ENCODE measurements around the gene SULF2.

SULF2 gene

GRCh38 chr20:47740862-47741184 lies 44.5 kb downstream of the SULF2 start:
- TF ChIP-seq, protein P1, sequence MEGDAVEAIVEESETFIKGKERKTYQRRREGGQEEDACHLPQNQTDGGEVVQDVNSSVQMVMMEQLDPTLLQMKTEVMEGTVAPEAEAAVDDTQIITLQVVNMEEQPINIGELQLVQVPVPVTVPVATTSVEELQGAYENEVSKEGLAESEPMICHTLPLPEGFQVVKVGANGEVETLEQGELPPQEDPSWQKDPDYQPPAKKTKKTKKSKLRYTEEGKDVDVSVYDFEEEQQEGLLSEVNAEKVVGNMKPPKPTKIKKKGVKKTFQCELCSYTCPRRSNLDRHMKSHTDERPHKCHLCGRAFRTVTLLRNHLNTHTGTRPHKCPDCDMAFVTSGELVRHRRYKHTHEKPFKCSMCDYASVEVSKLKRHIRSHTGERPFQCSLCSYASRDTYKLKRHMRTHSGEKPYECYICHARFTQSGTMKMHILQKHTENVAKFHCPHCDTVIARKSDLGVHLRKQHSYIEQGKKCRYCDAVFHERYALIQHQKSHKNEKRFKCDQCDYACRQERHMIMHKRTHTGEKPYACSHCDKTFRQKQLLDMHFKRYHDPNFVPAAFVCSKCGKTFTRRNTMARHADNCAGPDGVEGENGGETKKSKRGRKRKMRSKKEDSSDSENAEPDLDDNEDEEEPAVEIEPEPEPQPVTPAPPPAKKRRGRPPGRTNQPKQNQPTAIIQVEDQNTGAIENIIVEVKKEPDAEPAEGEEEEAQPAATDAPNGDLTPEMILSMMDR (conservative IDR thresholded peaks at IDR 0.05; ENCODE audit: low read depth, low read length), result no peak
- no peak for DNase-seq (ENCODE audit: low read depth)
- no peak overlapping the region for H3K4me3 ChIP-seq (ENCODE audit: low read depth, low read length)

GRCh38 chr20:47740121-47740861 lies 45.0 kb downstream of the SULF2 start:
- DNase-seq (ENCODE audit: low read depth), result no peak
- no peak overlapping the region for H3K4me3 ChIP-seq (ENCODE audit: low read depth, low read length)
- TF ChIP-seq, protein P1 (conservative IDR thresholded peaks at IDR 0.05; ENCODE audit: low read depth, low read length), result no peak

- TF ChIP-seq, protein P1 (conservative IDR thresholded peaks at IDR 0.05; ENCODE audit: low read depth, low read length), result no peak
- no peak for DNase-seq (ENCODE audit: low read depth)
- no peak overlapping the region for H3K4me3 ChIP-seq (ENCODE audit: low read depth, low read length)
Measured at GRCh38 chr20:47737923-47738322, 47.4 kb downstream of the SULF2 start.

DNA sequence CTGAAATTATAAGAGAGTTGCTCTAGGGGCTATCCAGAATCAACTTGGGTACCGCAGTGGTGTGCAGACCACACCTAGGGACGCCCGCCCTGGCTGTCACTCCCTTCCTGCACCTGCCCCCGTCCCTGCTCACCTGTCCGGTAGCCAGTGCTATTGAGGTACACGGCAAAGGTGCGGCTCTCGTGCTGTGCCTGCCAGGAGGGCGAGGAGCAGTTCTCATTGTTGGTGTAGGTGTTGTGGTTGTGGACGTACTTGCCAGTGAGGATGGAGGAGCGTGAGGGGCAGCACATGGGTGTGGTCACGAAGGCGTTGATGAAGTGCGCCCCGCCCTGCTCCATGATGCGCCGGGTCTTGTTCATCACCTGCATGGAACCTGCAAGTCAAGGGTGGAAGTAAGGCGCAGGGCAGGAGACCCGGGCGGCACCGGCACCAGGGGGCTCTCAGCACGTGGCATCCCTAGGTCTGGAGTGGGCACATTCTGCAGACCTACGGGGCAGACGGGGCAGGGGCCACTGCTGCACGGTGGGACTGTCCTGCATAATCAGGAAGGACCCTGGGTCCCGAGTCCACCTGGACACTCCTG lies 48.6 kb downstream of the SULF2 start:
- no peak overlapping the region for H3K4me3 ChIP-seq (ENCODE audit: low read depth, low read length)
- TF ChIP-seq, protein P1 (conservative IDR thresholded peaks at IDR 0.05; ENCODE audit: low read depth, low read length), result no peak
- no peak for DNase-seq (ENCODE audit: low read depth)

DNA sequence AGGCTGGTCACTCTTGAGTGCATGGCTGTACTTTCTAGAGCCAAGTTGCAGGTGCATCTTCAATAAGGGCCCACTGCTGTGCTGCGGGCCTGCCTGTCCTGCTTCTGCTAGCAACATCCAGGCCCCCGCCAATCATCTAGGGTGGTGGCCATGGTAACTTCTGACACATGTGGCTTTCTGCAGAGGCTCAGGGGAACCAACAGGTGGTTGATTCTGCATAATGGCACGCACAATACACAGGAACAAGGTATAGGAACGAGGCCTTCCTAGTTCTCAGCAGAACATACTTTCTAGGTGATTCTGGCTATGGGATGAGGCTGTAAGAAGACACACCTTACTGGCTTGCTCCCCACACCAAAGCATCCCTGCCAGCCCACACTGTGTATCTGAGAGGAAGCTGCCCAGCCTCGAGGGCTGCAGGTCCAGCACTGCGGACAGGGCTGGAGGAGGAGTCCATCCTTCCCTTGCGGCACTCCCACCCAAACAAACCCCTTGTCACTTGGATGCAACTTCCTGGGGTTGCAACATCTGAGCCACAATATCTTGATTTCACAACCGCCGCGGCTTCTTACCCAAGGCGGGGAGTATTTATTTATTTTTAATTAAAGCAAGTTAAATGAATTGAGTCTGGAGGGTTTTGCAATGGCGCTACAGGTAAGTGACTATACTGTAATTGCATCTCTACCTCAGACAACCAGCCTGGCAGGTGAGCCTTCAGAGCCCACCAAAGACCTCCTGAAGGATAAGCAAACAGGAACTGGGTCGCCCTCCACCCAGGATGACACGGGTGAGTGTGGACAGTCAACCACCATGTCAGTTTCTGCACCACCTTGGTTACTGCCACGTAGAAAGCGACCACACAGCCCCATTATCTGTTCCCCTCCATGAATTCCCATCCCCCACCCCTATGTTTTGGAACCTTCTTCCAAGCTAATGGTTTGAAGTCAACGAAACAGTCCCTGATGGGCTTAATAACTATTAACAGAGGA lies 49.6 kb downstream of the SULF2 start:
- DNase-seq (ENCODE audit: low read depth), result peak; percentile 37
- TF ChIP-seq, protein P1 (conservative IDR thresholded peaks at IDR 0.05; ENCODE audit: low read depth, low read length), result no peak
- no peak overlapping the region for H3K4me3 ChIP-seq (ENCODE audit: low read depth, low read length)

GRCh38 chr20:47734870-47735269 lies 50.4 kb downstream of the SULF2 start:
- no peak overlapping the region for H3K4me3 ChIP-seq (ENCODE audit: low read depth, low read length)
- TF ChIP-seq, protein P1 (conservative IDR thresholded peaks at IDR 0.05; ENCODE audit: low read depth, low read length), result no peak
- no peak for DNase-seq (ENCODE audit: low read depth)
